ENCODE data around the gene CFHR1.
A peak's percentile ranks its signal among the peaks of the same experiment; 100 is the strongest.
"Not testable (repeated sequence)": the region's sequence is repeated elsewhere in the genome, so short reads cannot be mapped to it uniquely, and the experiment has no call there.

The CFHR1 gene

GRCh38 chr1:196808529-196809235 lies 10.8 kb upstream of the CFHR1 start:
- no peak overlapping the region for H3K4me3 ChIP-seq
- DNase-seq (ENCODE audit: low read depth, low spot score) = no peak
- TF ChIP-seq EZH2 (IDR thresholded peaks at IDR 0.05) (no peak), FOXP2 (optimal IDR thresholded peaks at IDR 0.05; ENCODE audit: control extremely low read depth, extremely low read length, insufficient read depth) (no peak), POLR2AphosphoS5 (IDR thresholded peaks at IDR 0.05; ENCODE audit: borderline replicate concordance, low read depth, low read length) (no peak)

GRCh38 chr1:196817442-196817841 lies 2.1 kb upstream of the CFHR1 start:
- not testable (repeated sequence) for DNase-seq (ENCODE audit: low read depth, low spot score); H3K27ac ChIP-seq; H3K4me3 ChIP-seq; H3K9ac ChIP-seq (ENCODE audit: insufficient read length); H3K9me3 ChIP-seq (ENCODE audit: low read depth, low read length); H3K36me3 ChIP-seq (ENCODE audit: insufficient read depth, low read length)

More at GRCh38 chr1:196808529-196809235, 10.8 kb upstream of the CFHR1 start:
- H3K9ac ChIP-seq (ENCODE audit: insufficient read length) = no peak overlapping the region
- H3K9me3 ChIP-seq (ENCODE audit: low read depth, low read length) = no peaks in the 10 kb centered on the region
- no peaks in the 10 kb centered on the region for H3K36me3 ChIP-seq (ENCODE audit: insufficient read depth, low read length)
- H3K27ac ChIP-seq = no peak overlapping the region

DNA sequence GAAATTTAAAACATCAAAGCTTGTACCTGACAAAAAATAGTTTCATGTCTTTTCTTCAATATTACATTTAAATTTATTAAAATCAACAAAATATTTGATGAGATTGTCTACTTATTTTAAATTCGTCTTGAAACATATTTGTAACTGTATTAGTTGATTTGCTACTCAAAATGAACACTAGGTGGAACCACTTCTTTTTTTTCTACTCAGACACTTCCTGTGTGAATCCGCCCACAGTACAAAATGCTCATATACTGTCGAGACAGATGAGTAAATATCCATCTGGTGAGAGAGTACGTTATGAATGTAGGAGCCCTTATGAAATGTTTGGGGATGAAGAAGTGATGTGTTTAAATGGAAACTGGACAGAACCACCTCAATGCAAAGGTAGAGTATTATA lies 8.3 kb downstream of the CFHR1 start:
- DNase-seq (ENCODE audit: low read depth, low spot score) = peak; percentile 28
- H3K27ac ChIP-seq; H3K9ac ChIP-seq (ENCODE audit: insufficient read length); H3K9me3 ChIP-seq (ENCODE audit: low read depth, low read length); H3K36me3 ChIP-seq (ENCODE audit: insufficient read depth, low read length); H3K4me3 ChIP-seq: not testable (repeated sequence)

DNA sequence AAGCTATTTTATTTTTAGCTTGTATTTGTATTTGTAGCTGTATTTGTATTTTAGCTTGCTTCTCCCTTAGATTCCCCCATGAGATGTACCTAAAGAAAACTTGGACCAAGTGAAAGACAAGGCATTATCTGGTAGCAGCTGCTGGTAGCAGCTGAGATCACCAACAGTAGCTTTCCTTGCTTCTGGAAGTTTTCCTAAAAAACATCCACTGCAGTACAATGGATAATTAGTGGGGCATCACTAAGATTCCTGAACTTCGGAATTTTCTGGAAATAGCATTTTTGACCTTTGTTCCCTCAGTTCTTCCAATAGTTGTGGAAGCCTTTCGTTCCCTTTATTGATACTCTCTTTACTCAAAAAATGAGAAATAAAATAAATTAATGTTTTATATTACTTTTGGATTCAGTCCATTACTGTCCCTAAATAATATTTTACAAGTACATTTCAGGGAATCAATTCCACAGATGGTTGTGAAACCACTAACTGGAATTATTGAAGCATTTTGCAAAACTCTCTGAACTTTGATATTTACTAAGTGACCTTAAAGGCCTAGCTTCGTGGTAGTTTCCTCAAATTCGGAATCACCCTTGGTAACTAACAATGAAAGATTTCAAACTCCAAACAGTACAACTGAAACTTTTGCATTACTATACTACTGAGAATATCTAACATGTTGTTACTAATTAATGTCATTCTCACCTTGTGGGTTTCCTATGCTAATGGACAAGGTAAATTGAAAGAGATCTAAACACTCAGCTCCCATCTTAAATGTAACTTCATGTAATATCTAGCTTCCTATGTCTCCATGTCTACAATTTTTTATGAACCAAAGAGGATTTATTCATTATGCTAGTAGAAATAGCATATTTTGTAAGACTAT lies 30.3 kb downstream of the CFHR1 start:
- not testable (repeated sequence) for DNase-seq (ENCODE audit: low read depth, low spot score); H3K36me3 ChIP-seq (ENCODE audit: insufficient read depth, low read length); H3K4me3 ChIP-seq; H3K9me3 ChIP-seq (ENCODE audit: low read depth, low read length); H3K9ac ChIP-seq (ENCODE audit: insufficient read length); H3K27ac ChIP-seq

DNA sequence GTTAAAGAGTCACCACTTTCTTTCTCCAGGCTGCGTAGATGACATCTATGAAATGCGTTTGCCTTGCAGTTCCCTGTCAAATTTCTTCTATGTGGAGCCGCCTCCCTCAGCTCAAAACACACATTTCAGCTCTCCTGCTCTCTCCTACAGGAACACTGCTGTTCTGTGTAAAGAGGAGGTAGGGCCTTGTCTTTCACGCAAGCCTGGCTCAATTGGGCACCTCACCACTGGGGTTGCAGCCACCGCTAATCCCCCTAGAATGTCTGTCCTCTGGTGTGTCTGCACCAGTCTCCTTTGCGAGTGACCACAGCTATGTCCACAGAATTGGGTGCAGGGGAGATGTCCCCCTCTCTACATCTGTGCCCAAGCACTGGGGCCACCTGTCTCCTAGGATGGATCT lies 36.5 kb downstream of the CFHR1 start:
- Histone ChIP-seq H3K9me3 (ENCODE audit: low read depth, low read length) (no peaks in the 10 kb centered on the region), H3K27ac (no peak overlapping the region), H3K36me3 (ENCODE audit: insufficient read depth, low read length) (no peaks in the 10 kb centered on the region), H3K4me3 (no peak overlapping the region), H3K9ac (ENCODE audit: insufficient read length) (no peak overlapping the region)
- no peak for TF ChIP-seq FOXP2 (optimal IDR thresholded peaks at IDR 0.05; ENCODE audit: control extremely low read depth, extremely low read length, insufficient read depth)
- no peak for TF ChIP-seq POLR2AphosphoS5 (IDR thresholded peaks at IDR 0.05; ENCODE audit: borderline replicate concordance, low read depth, low read length)
- TF ChIP-seq EZH2 (IDR thresholded peaks at IDR 0.05) = no peak
- no peak for DNase-seq (ENCODE audit: low read depth, low spot score)

DNA sequence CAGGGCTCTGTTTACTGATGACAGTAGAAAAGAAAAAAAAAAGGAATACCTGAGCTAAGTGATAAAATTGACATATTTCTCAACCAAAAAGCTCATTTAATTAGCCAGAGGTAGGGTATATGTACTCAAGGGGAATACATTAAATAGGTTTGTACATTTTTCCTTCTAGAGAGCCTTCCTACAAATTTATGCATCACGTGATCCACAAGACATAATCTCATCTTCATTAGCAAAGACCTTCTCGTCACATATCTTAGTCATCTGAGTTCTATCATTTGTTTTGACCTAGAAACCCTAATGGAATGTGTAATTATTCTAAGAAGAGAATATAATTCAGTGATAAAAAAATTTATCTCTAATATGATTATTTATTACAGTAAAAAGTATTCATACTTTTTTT lies 37.7 kb downstream of the CFHR1 start:
- Histone ChIP-seq H3K4me3 (no peak overlapping the region), H3K36me3 (ENCODE audit: insufficient read depth, low read length) (no peaks in the 10 kb centered on the region), H3K9ac (ENCODE audit: insufficient read length) (no peak overlapping the region), H3K9me3 (ENCODE audit: low read depth, low read length) (no peaks in the 10 kb centered on the region), H3K27ac (no peak overlapping the region)
- DNase-seq (ENCODE audit: low read depth, low spot score) = no peak
- TF ChIP-seq POLR2AphosphoS5 (IDR thresholded peaks at IDR 0.05; ENCODE audit: borderline replicate concordance, low read depth, low read length) = no peak
- no peak for TF ChIP-seq EZH2 (IDR thresholded peaks at IDR 0.05)

DNA sequence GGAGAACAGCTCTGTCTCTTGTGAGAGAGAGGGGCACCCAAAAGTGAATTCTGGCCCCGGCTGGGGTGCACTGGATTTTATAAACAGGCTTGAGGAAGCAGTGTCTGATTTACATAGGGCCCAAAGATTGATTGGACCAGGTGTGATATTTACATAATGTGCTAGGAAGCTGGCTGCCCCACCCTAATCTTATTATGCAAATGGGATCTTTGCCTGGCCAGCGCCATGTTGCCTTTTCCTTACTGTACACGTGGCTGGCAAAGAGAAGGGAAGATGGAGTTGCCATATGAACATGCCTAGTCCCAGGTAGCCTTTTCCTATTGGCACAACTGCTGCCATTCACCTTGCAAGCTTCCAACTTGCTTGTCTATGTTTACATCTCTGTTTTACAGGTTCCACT lies 39.3 kb downstream of the CFHR1 start:
- no peak overlapping the region for H3K9ac ChIP-seq (ENCODE audit: insufficient read length)
- H3K4me3 ChIP-seq = no peak overlapping the region
- H3K9me3 ChIP-seq (ENCODE audit: low read depth, low read length) = no peaks in the 10 kb centered on the region
- H3K36me3 ChIP-seq (ENCODE audit: insufficient read depth, low read length) = no peaks in the 10 kb centered on the region
- H3K27ac ChIP-seq = no peak overlapping the region
- no peak for DNase-seq (ENCODE audit: low read depth, low spot score)
- no peak for TF ChIP-seq FOXP2 (optimal IDR thresholded peaks at IDR 0.05; ENCODE audit: control extremely low read depth, extremely low read length, insufficient read depth)
- TF ChIP-seq POLR2AphosphoS5 (IDR thresholded peaks at IDR 0.05; ENCODE audit: borderline replicate concordance, low read depth, low read length) = no peak
- no peak for TF ChIP-seq EZH2 (IDR thresholded peaks at IDR 0.05)

DNA sequence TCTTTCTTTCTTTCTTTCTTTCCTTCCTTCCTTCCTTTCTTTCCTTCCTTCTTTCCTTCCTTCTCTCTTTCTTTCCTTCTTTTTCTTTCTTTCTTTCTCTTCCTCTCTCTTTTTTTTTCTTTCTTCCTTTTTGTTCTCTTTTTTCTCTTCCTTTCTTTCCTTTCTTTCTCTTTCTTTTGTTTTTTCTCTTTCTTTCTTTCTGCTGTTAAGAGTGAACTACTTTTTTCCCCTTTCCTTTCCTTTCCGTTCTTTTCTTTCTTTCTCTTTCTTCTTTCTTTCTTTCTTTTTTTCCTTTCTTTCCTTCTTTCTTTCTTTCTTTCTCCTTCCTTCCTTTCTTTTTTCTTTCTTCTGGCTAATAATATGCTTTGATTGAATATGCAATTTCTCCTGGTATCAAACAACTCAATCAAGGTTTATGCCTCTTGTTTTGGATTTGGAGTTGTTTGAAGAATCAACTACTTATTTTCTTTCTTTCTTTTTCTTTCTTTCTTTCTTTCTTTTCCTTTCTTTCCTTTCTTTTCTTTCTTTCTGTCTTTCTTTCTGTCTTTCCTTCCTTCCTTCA lies 40.9 kb downstream of the CFHR1 start:
- Histone ChIP-seq H3K4me3 (no peak overlapping the region), H3K36me3 (ENCODE audit: insufficient read depth, low read length) (no peaks in the 10 kb centered on the region), H3K9me3 (ENCODE audit: low read depth, low read length) (no peaks in the 10 kb centered on the region), H3K9ac (ENCODE audit: insufficient read length) (no peak overlapping the region), H3K27ac (no peak overlapping the region)
- TF ChIP-seq POLR2AphosphoS5 (IDR thresholded peaks at IDR 0.05; ENCODE audit: borderline replicate concordance, low read depth, low read length) = no peak
- no peak for DNase-seq (ENCODE audit: low read depth, low spot score)

DNA sequence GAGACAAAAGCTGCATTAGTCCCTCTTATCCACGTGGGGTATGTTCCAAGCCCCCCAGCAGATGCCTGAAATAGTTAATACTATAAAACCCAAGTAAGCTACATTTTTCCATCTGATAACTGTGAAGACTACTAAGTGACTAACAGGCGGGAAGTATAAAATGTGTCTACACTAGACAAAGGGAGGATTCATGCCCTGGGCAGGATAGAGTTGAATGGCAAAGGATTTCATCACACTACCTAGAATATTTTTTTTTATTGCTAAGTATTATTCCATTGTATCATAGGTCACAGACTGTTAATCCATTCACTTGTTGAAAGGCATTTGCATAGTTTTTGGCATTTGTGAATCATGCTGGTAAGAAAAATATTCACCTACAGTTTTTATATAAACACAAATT lies 41.9 kb downstream of the CFHR1 start:
- no peak for DNase-seq (ENCODE audit: low read depth, low spot score)
- Histone ChIP-seq H3K36me3 (ENCODE audit: insufficient read depth, low read length) (no peaks in the 10 kb centered on the region), H3K9ac (ENCODE audit: insufficient read length) (no peak overlapping the region), H3K27ac (no peak overlapping the region), H3K9me3 (ENCODE audit: low read depth, low read length) (no peaks in the 10 kb centered on the region), H3K4me3 (no peak overlapping the region)
- no peak for TF ChIP-seq FOXP2 (optimal IDR thresholded peaks at IDR 0.05; ENCODE audit: control extremely low read depth, extremely low read length, insufficient read depth)
- no peak for TF ChIP-seq EZH2 (IDR thresholded peaks at IDR 0.05)
- TF ChIP-seq POLR2AphosphoS5 (IDR thresholded peaks at IDR 0.05; ENCODE audit: borderline replicate concordance, low read depth, low read length) = no peak

Measured in SK-N-MC (cell line).